Activated CD4-positive, alpha-beta T cell treated with anti-CD3 and anti-CD28 coated beads for 36 hours (primary cell): ENCODE results near the gene TOR1AIP2. TPM values are rescaled to one million over a fixed set of nuclear protein-coding genes. Genes with fewer than 3 reads are reported as not detected.

ENCODE experiments used
- ATAC-seq: fragments of 200-7000 bp; cut with Tn5 transposase; one replicate; pipeline ENCODE4 v1.10.0; 2021; ENCODE audit warnings: mild to moderate bottlenecking, moderate library complexity
- CTCF ChIA-PET: fragments of 350-600 bp; sonication (Branson Sonifier 250); formaldehyde crosslinking; loops from one replicate; lab custom pipeline; 2021; ENCODE audit warnings: antibody characterized with exemption; lab: Charles Lee
- POLR2A ChIA-PET: fragments of 350-600 bp; sonication (Branson Sonifier 250); formaldehyde crosslinking; loops from one replicate; lab custom pipeline; 2021; ENCODE audit warnings: antibody characterized with exemption, inconsistent platforms; lab: Charles Lee
- DNase-seq: peaks from one replicate; pipeline ENCODE4 v3.0.0-alpha.2; 2020
- H3K27ac Mint-ChIP-seq: one replicate; pipeline ENCODE4 v1.8.0; 2021; ENCODE audit warnings: mixed read lengths
- H3K27me3 Mint-ChIP-seq: one replicate; pipeline ENCODE4 v1.8.0; 2021; ENCODE audit warnings: mixed read lengths
- H3K36me3 Mint-ChIP-seq: one replicate; pipeline ENCODE4 v1.8.0; 2021; ENCODE audit warnings: low read depth, mixed read lengths
- H3K4me1 Mint-ChIP-seq: one replicate; pipeline ENCODE4 v1.8.0; 2021; ENCODE audit warnings: mixed read lengths
- H3K4me3 Mint-ChIP-seq: one replicate; pipeline ENCODE4 v1.8.0; 2021; ENCODE audit warnings: mild to moderate bottlenecking, moderate library complexity, mixed read lengths
- H3K9me3 Mint-ChIP-seq: one replicate; pipeline ENCODE4 v1.8.0; 2021; ENCODE audit warnings: low read depth, mixed read lengths
- intact Hi-C, 2 experiments: fragments of 100-400 bp; cut with DNase I in 1 of 2; cut with micrococcal nuclease in 1 of 2; formaldehyde crosslinking; loops; one replicate each; pipeline versions ENCODE4 v1.14.2 to v1.15.1; 2022 to 2024; cut with DNase I, micrococcal nuclease
- total RNA-seq, 2 experiments: library from RNA; stranded (reverse); gene quantifications; one replicate each; pipeline ENCODE4 v1.2.3, GENCODE V29; 2021

Gene TOR1AIP2
- total RNA-seq, 2 experiments from 2014 or later = 47.7 to 49.4 TPM

DNA sequence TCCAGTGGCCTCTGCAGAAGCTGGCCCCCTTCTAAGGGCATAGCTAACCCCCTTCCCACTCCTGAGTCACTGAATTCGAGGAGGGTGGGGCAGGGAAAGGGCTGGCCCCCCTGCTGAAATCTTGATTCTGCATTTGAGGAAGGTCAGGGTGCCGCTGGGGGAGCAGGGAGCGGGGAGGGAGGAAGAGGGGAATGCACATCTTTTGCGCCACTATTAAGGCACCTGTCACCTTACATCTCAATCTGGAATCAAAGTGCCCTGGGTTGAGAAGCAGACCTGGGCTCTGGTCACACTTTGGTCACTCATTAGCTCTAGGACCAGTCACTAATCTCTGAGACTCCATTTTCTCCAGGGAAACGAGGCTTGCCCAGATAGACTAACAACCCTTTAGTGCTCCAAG, 62.0 kb downstream of the TOR1AIP2 start:
- no peak for ATAC-seq
- intact Hi-C loops = loop anchor here (2.0 to 10.0 kb wide), 3 partner anchors 363 to 1187 kb away; partner anchors contain the start of gene TOR3A (in 1 of the 2)
- ChIA-PET POLR2A (no interaction called here), CTCF (interaction anchor here (0.8 to 13.4 kb wide), 29 partner anchors 8 to 735 kb away, joined by 3 to 619 read pairs (median 7); partner anchors contain the start of gene CEP350)
- Mint-ChIP-seq H3K4me1 (peaks cover 17% of the 10 kb centered on the region), H3K9me3 (no peaks in the 10 kb centered on the region), H3K4me3 (peak overlapping the region; percentile 84), H3K27me3 (no peaks in the 10 kb centered on the region), H3K27ac (peak overlapping the region; percentile 79), H3K36me3 (no peaks in the 10 kb centered on the region)
- no peak for DNase-seq

GRCh38 chr1:179814546-179814838, 63.1 kb downstream of the TOR1AIP2 start:
- H3K4me1 Mint-ChIP-seq = peaks cover 21% of the 10 kb centered on the region
- ATAC-seq = no peak

GRCh38 chr1:179813626-179814545, 63.7 kb downstream of the TOR1AIP2 start:
- H3K27ac Mint-ChIP-seq = no peak overlapping the region

More at GRCh38 chr1:179814546-179814838, 63.1 kb downstream of the TOR1AIP2 start:
- Mint-ChIP-seq H3K36me3 (no peaks in the 10 kb centered on the region), H3K4me3 (peak overlapping the region; percentile 84), H3K27me3 (peaks cover 2% of the 10 kb centered on the region), H3K27ac (no peak overlapping the region), H3K9me3 (no peaks in the 10 kb centered on the region)
- CTCF ChIA-PET = interaction anchor here (0.6 to 13.4 kb wide), 62 partner anchors 9 to 1365 kb away, joined by 3 to 619 read pairs (median 5); partner anchors contain the start of genes CEP350, FAM163A and SOAT1
- POLR2A ChIA-PET = interaction anchor here (0.7 kb wide), 1 partner anchor 108 kb away, joined by 3 read pairs; no protein-coding TSS in a partner anchor
- no peak for DNase-seq
- intact Hi-C loops = loop anchor here (1.0 to 10.0 kb wide), 3 partner anchors 108 to 730 kb away; partner anchors contain the start of gene TOR3A (in 1 of the 2)

DNA sequence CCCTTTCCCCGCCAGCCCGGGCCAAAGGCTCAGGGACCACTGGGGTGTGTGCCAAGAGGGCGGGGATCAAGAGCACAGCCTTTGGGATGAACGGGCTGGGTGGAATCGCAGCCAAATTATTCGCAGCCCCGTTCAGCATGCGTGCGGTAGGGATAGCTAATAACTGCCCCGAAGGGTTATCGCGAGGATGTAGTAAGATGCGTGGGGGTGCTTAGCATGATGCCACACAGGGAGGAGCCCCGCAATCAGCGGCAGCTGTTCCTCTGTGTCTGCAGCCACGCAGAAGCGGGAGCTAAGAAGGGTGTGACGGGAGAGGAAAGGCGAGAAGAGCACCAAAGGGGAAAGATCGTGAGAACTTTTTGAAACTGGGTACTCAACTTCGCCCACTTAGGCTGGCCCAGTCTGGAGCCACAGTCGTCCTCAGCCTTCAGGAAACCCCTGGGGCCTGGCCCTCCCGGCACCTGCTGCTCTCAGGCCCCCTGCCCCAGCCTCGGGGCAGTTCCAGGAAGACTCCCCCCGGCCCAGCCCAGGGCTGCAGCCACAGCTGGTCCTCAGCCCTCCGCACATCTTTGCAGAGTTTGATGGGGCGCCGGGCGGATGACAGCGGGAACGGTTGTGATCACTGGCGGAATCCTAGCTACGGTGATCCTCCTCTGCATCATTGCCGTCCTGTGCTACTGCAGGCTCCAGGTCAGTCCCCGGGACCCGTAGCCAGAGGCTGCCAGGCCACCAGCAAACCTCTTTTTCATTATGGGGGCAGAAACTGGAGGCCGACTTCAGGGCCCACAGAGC, 64.9 kb downstream of the TOR1AIP2 start:
- Mint-ChIP-seq H3K4me3 (no peak overlapping the region), H3K9me3 (no peaks in the 10 kb centered on the region), H3K4me1 (peaks cover 21% of the 10 kb centered on the region), H3K27me3 (peaks cover 2% of the 10 kb centered on the region), H3K36me3 (no peaks in the 10 kb centered on the region), H3K27ac (no peak overlapping the region)
- intact Hi-C loops = loop anchor here in 1 of 2 experiments (10.0 kb wide), 1 partner anchor 728 kb away; the partner anchor contains the start of gene TOR3A
- ATAC-seq (no peak), DNase-seq (no peak)
- ChIA-PET POLR2A (no interaction called here), CTCF (interaction anchor here (0.6 to 13.4 kb wide), 9 partner anchors 11 to 1518 kb away, joined by 3 to 619 read pairs (median 3); no protein-coding TSS in a partner anchor)

More at GRCh38 chr1:179813626-179814545, 63.7 kb downstream of the TOR1AIP2 start:
- peak overlapping the region; percentile 84 for H3K4me3 Mint-ChIP-seq
- intact Hi-C loops = loop anchor here (1.0 to 10.0 kb wide), 3 partner anchors 108 to 729 kb away; partner anchors contain the start of gene TOR3A (in 1 of the 2)
- H3K36me3 Mint-ChIP-seq = no peaks in the 10 kb centered on the region
- DNase-seq = no peak
- ChIA-PET CTCF (interaction anchor here (0.6 to 13.4 kb wide), 54 partner anchors 8 to 1517 kb away, joined by 3 to 619 read pairs (median 5); partner anchors contain the start of genes CEP350, FAM163A and SOAT1), POLR2A (interaction anchor here (0.7 kb wide), 1 partner anchor 107 kb away, joined by 3 read pairs; no protein-coding TSS in a partner anchor)
- no peak for ATAC-seq
- no peaks in the 10 kb centered on the region for H3K9me3 Mint-ChIP-seq
- peaks cover 21% of the 10 kb centered on the region for H3K4me1 Mint-ChIP-seq
- peaks cover 2% of the 10 kb centered on the region for H3K27me3 Mint-ChIP-seq

DNA sequence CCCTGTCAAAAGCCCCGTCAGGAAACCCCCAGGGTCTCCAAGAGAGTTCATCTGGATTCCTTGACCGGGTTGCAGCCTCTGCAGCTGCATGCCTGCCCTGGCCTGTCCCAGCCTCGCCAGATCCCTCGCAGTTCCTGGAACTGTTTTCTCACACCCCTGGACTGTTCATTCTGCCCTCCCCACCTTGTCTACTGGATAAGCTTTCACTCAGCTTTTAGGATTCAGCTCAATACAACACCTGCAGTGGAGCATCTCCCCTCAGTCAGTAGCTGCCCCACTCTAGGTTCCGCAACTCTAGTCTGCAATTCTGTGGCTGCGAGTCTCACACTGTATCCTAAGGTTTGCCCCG, 67.3 kb downstream of the TOR1AIP2 start:
- Mint-ChIP-seq H3K9me3 (no peaks in the 10 kb centered on the region), H3K27me3 (peaks cover 2% of the 10 kb centered on the region), H3K4me1 (peaks cover 17% of the 10 kb centered on the region), H3K4me3 (no peak overlapping the region), H3K36me3 (no peaks in the 10 kb centered on the region), H3K27ac (no peak overlapping the region)
- DNase-seq (no peak), ATAC-seq (no peak)
- ChIA-PET POLR2A (interaction anchor here (1.0 kb wide), 1 partner anchor 104 kb away, joined by 6 read pairs; no protein-coding TSS in a partner anchor), CTCF (interaction anchor here (0.6 to 13.4 kb wide), 47 partner anchors 9 to 731 kb away, joined by 3 to 619 read pairs (median 5); partner anchors contain the start of gene TOR1AIP2)
- intact Hi-C loops = loop anchor here in 1 of 2 experiments (1.0 to 10.0 kb wide), 2 partner anchors 104 to 726 kb away; partner anchors contain the start of gene TOR3A

- Mint-ChIP-seq H3K27ac (no peak overlapping the region), H3K27me3 (peaks cover 2% of the 10 kb centered on the region), H3K4me1 (peaks cover 11% of the 10 kb centered on the region), H3K4me3 (no peak overlapping the region), H3K36me3 (no peaks in the 10 kb centered on the region), H3K9me3 (no peaks in the 10 kb centered on the region)
- intact Hi-C loops = loop anchor here (1.0 to 10.0 kb wide), 3 partner anchors 103 to 730 kb away; partner anchors contain the start of gene TOR3A (in 1 of the 2)
- ChIA-PET POLR2A (interaction anchor here (1.0 kb wide), 1 partner anchor 104 kb away, joined by 6 read pairs; no protein-coding TSS in a partner anchor), CTCF (interaction anchor here (0.6 to 13.4 kb wide), 53 partner anchors 9 to 1499 kb away, joined by 3 to 619 read pairs (median 5); partner anchors contain the start of gene TOR1AIP2)
- ATAC-seq (peak; percentile 65), DNase-seq (peak; percentile 80)
These were observed 67.9 kb downstream of the TOR1AIP2 start for GRCh38 chr1:179809506-179810366.

DNA sequence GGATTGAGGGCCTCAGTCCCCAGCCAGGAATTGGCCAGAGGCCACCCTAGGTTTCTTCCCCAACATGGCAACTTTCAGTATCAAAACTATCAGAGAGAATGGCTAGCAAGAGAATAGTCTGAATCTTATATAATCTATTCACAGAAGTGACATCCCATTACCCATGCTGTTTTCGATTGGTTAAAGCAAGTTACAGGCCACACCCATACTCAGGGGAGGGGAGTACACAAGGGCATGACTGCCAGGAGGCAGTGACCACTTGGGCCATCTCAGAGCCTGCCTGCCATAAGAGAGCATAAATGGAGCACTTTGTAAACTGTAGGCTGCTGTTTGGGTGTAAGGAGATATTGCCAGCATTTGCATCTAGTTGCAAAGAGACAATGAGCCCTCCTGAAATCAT, 69.1 kb downstream of the TOR1AIP2 start:
- no peak overlapping the region for H3K27ac Mint-ChIP-seq
- ChIA-PET CTCF (interaction anchor here (2.0 to 13.4 kb wide), 6 partner anchors 12 to 102 kb away, joined by 6 to 619 read pairs (median 19); no protein-coding TSS in a partner anchor), POLR2A (no interaction called here)
- ATAC-seq (no peak), DNase-seq (no peak)
- no peaks in the 10 kb centered on the region for H3K9me3 Mint-ChIP-seq
- H3K4me3 Mint-ChIP-seq = no peak overlapping the region
- H3K4me1 Mint-ChIP-seq = peaks cover 4% of the 10 kb centered on the region
- H3K27me3 Mint-ChIP-seq = peaks cover 2% of the 10 kb centered on the region
- H3K36me3 Mint-ChIP-seq = no peaks in the 10 kb centered on the region
- intact Hi-C loops = no loop called here

DNA sequence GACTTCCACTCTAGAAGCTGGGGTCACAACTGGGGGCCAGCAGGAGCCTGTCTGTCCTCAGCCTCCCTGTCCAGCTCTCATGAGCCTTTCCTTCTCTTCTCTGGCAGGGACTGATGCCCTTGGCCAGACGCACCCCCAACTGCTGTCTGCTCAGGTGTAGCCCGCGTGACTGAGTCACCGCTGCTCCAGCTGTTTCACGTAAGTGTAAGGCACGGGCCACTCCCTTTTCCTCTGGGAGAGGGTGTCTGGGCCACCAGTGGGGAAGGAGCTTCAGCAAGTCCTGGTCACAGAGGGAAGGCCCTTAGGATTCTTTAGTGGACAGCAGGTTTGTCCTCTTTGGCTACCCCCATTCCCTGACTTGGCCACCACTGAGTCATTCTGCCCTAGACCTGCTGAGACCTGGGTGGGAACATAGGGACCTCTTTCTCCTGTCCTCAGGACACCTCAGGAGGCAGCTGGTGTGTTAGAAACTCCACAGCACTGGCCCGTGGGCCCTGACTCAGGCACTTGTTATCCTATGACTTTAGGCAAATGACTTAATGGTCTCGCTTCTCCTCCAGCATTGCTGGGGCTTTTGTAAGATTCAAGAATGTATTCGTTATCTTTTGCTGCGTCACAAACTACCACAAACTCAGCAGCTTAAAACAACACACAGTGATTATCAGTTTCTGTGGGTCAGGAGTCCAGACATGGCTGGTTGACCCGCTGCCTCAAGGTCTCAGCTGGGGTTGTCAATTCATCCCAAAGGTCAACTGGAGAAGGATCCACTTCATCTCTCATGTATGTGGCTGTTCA, 69.7 kb downstream of the TOR1AIP2 start:
- intact Hi-C loops = no loop called here
- no peak overlapping the region for H3K27ac Mint-ChIP-seq
- DNase-seq (no peak), ATAC-seq (no peak)
- H3K36me3 Mint-ChIP-seq = no peaks in the 10 kb centered on the region
- H3K9me3 Mint-ChIP-seq = no peaks in the 10 kb centered on the region
- H3K4me1 Mint-ChIP-seq = peaks cover 4% of the 10 kb centered on the region
- peaks cover 2% of the 10 kb centered on the region for H3K27me3 Mint-ChIP-seq
- CTCF ChIA-PET = interaction anchor here (4.0 to 13.4 kb wide), 2 partner anchors 13 to 102 kb away, joined by 60 to 619 read pairs; no protein-coding TSS in a partner anchor
- no peak overlapping the region for H3K4me3 Mint-ChIP-seq
- POLR2A ChIA-PET = no interaction called here

DNA sequence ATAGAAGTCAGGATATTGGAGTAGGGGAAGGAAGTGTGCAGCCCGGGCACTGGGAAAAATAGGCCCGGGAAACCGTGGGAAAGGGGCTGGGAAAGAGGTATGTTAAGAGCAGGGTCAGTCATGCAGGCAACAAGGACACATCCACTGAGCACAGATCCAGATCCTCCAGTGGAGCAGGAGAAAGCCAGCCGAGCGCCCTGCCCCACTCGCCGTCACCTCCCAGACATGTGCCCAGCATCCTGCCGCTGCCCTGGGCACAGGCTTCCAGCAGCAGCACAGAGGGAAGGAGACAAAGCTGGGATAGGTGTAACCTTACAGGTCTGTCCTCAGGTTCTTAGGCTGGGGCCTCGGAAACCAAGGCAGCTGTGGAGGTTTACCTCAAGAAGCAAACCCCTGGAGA, 70.3 kb downstream of the TOR1AIP2 start:
- no peak for DNase-seq
- Mint-ChIP-seq H3K4me3 (no peak overlapping the region), H3K4me1 (peaks cover 4% of the 10 kb centered on the region), H3K36me3 (no peaks in the 10 kb centered on the region), H3K9me3 (no peaks in the 10 kb centered on the region), H3K27me3 (peaks cover 2% of the 10 kb centered on the region), H3K27ac (no peak overlapping the region)
- intact Hi-C loops = no loop called here
- CTCF ChIA-PET = interaction anchor here (13.4 kb wide), 1 partner anchor 101 kb away, joined by 619 read pairs; no protein-coding TSS in a partner anchor
- no peak for ATAC-seq
- POLR2A ChIA-PET = no interaction called here
